ENCODE measurements around the gene CTSH. TPM values are rescaled to one million over a fixed set of nuclear protein-coding genes. Genes with fewer than 3 reads are reported as not detected.

Gene CTSH
- total and polyA plus RNA-seq, 2 of the 13 experiments (the other 11 are each of a cell fraction or from before 2014, with no cell fraction given), result 265 to 653 TPM

DNA sequence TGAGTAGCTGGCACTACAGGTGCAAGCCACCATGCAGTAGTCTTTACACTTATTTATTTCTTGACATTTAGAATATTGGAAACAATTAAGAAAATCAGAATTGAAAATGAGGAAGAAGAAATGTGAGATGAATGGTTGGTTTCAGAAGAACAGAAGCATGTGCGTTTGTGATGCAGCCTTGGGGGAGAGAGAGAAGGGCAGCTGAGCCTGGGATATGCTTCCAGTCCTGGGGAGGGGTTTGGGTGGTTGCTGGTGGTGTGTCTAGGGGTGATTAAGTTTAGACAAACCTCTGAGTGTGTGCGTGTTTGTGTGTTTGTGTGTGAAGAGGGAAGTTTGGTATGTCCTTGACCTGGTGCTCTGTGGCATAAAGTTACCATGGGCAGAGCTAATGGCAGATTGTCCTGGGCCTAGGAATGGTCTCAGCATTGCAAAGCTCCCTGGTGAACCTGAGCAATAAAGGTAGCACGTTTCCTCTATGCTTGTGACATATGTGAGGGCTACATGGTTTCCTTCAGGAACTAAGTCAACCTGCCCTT, 35.6 kb downstream of the CTSH start (continued):
- TF ChIP-seq ZNF646 (CRISPR knock-in tag; IDR thresholded peaks at IDR 0.05) (peak; percentile 70; the same call in 1 of the 2 replicates), ZNF12 (CRISPR knock-in tag; IDR thresholded peaks at IDR 0.05) (no peak), ZSCAN21 (CRISPR knock-in tag; IDR thresholded peaks at IDR 0.05; ENCODE audit: borderline replicate concordance) (no peak), ETS1 (CRISPR knock-in tag; IDR thresholded peaks at IDR 0.05) (no peak)
